Measurements from ENCODE around the gene RGS7. TPM values are rescaled to one million over a fixed set of nuclear protein-coding genes. Genes with fewer than 3 reads are reported as not detected.

RGS7 gene
- total RNA-seq, 1 experiment from 2014 or later, result 1.5 TPM

DNA sequence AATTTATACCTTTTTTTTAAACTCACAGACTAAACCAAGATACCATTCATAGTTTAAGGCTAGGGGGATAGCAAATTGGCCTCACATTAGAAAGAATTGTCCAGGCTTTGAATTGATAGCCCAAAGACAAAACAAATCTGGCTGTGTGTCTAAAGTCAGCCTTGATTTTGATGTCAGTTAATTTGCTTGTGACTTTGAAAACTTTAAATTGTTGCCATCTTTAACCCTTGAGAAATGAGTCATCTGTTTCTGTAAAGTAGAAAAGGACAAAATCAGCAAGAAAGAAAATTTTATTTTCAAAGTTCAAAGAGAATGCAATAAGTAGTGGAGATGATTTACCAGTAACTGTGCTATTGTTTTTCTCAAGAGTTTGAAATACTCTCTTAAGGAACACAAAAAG, 184.5 kb downstream of the RGS7 start:
- Histone ChIP-seq H3K4me1 (ENCODE audit: insufficient read depth, low read length) (no peaks in the 10 kb centered on the region), H3T11ph (ENCODE audit: low read length) (no peak overlapping the region), H2BK12ac (ENCODE audit: insufficient read length, low read depth, low read length) (no peak overlapping the region), H4K5ac (ENCODE audit: insufficient read length, low read depth, low read length) (no peak overlapping the region), H3K79me1 (ENCODE audit: insufficient read depth, low read depth, low read length, poor library complexity, severe bottlenecking) (no peaks in the 10 kb centered on the region), H2BK20ac (ENCODE audit: low read depth, low read length, poor library complexity, severe bottlenecking) (no peak overlapping the region), H4K91ac (ENCODE audit: insufficient read length, low read depth, low read length) (no peak overlapping the region), H3K56ac (ENCODE audit: insufficient read length, low read depth, low read length) (no peak overlapping the region), H3K14ac (ENCODE audit: insufficient read depth, low read length) (no peak overlapping the region), H2BK120ac (ENCODE audit: low read depth, low read length, poor library complexity, severe bottlenecking) (no peak overlapping the region), H3K4me2 (ENCODE audit: insufficient read depth, insufficient read length, low read length) (no peak overlapping the region), H4K20me1 (ENCODE audit: control insufficient read depth, insufficient read depth, insufficient read length) (no peaks in the 10 kb centered on the region), H3K27me3 (ENCODE audit: insufficient read depth, low read length) (no peaks in the 10 kb centered on the region), H3K23ac (ENCODE audit: insufficient read length, low read depth, low read length) (no peak overlapping the region), H3K9ac (ENCODE audit: extremely low read depth, insufficient read length, low read length) (no peak overlapping the region), H3K4ac (ENCODE audit: low read depth, low read length) (no peak overlapping the region), H3K9me3 (ENCODE audit: control insufficient read depth, low read depth, low read length) (no peaks in the 10 kb centered on the region), H2AK5ac (ENCODE audit: insufficient read length, low read length) (no peak overlapping the region), H3K23me2 (ENCODE audit: insufficient read length, low read depth, low read length, poor library complexity, severe bottlenecking) (no peaks in the 10 kb centered on the region), H2BK15ac (ENCODE audit: low read depth, low read length) (no peak overlapping the region), H4K8ac (replicated peaks; ENCODE audit: insufficient read length, low read depth, low read length) (no peak overlapping the region), H2BK5ac (ENCODE audit: insufficient read length, low read length) (no peak overlapping the region), H3K79me2 (ENCODE audit: insufficient read depth, low read length) (no peaks in the 10 kb centered on the region), H3K18ac (ENCODE audit: insufficient read length, low read depth, low read length) (no peak overlapping the region), H2AFZ (ENCODE audit: low read length) (no peak overlapping the region), H3K27ac (ENCODE audit: insufficient read length, low read depth, low read length) (no peak overlapping the region)
- no peaks in the 10 kb centered on the region; a peak in 1 of 5 replicates for H3K9me3 Mint-ChIP-seq
- DNase-seq, result no peak
- H3K27ac Mint-ChIP-seq, result no peak overlapping the region
- TF ChIP-seq, protein P1, sequence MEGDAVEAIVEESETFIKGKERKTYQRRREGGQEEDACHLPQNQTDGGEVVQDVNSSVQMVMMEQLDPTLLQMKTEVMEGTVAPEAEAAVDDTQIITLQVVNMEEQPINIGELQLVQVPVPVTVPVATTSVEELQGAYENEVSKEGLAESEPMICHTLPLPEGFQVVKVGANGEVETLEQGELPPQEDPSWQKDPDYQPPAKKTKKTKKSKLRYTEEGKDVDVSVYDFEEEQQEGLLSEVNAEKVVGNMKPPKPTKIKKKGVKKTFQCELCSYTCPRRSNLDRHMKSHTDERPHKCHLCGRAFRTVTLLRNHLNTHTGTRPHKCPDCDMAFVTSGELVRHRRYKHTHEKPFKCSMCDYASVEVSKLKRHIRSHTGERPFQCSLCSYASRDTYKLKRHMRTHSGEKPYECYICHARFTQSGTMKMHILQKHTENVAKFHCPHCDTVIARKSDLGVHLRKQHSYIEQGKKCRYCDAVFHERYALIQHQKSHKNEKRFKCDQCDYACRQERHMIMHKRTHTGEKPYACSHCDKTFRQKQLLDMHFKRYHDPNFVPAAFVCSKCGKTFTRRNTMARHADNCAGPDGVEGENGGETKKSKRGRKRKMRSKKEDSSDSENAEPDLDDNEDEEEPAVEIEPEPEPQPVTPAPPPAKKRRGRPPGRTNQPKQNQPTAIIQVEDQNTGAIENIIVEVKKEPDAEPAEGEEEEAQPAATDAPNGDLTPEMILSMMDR (conservative IDR thresholded peaks at IDR 0.05), result no peak
- H3K36me3 Mint-ChIP-seq (ENCODE audit: insufficient read depth in 1 of 3, low read depth in 3 of 3), result no peaks in the 10 kb centered on the region
- H3K4me3 Mint-ChIP-seq, result no peak overlapping the region
- peaks cover 9 to 10% of the 10 kb centered on the region in 2 experiments; a peak in 3 of 4 replicates for H3K4me1 Mint-ChIP-seq
- H3K27me3 Mint-ChIP-seq (ENCODE audit: low read depth), result no peaks in the 10 kb centered on the region
